Stomach (tissue), 4 donors: ENCODE results near the gene MYDGF.
A peak's percentile ranks its signal among the peaks of the same experiment; 100 is the strongest.

Experiments
- EP300 ChIP-seq: sonication (generic); formaldehyde crosslinking; IDR thresholded peaks from one replicate; pipeline ENCODE4 v1.6.1; 2017; ENCODE audit warnings: antibody characterized with exemption
- POLR2A ChIP-seq, 4 donors: fragments of 450-650 bp; IDR thresholded peaks; one replicate each; pipeline ENCODE4 v1.6.1; 2016; ENCODE audit warnings: antibody characterized with exemption in 4 of 4, control low read depth in 2 of 4, mild to moderate bottlenecking in 1 of 4, moderate library complexity in 1 of 4
- POLR2AphosphoS5 ChIP-seq, 3 donors: sonication (generic); formaldehyde crosslinking; IDR thresholded peaks; one replicate each; pipeline ENCODE4 v1.6.1; 2016; ENCODE audit warnings: antibody characterized with exemption in 3 of 3
- TF ChIP-seq, protein P1 (sequence below), 7 experiments: fragments of 450-650 bp in 4 of 7; fragments of 200-600 bp in 3 of 7; sonication (generic) in 3 of 7; IDR thresholded peaks; one replicate each; pipeline ENCODE4 v1.5.1; 2016 to 2019; ENCODE audit warnings: antibody characterized with exemption in 7 of 7, control low read depth in 2 of 7, mild to moderate bottlenecking in 1 of 7

DNA sequence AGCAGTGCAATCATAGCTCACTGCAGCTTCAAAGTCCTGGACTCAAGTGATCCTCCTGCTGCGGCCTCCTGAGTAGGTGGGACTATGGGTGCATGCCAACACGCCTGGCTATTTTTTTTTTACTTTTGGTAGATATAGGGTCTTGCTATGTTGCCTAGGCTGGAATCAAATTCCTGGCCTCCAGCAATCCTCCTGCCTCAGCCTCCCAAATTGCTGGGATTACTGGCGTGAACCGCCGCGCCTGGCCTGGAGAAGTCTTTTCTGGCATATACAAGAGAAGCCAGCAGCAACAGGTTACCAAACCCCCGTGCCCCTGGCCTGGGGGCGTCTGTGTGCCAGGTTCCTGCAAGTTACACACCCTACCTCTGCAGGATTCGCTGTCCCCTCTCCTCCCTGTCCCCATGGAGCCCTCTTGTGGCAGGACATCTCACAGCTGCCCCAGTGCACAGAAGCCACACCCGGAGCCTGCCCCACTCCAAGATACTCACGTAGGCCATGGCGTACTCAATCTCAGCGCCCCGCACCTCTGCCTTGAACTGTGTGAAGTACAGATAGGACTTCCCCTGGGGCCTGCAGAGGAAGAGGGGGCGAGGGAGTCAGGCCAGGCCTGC lies 9.9 kb downstream of the MYDGF start:
- TF ChIP-seq, protein P1, sequence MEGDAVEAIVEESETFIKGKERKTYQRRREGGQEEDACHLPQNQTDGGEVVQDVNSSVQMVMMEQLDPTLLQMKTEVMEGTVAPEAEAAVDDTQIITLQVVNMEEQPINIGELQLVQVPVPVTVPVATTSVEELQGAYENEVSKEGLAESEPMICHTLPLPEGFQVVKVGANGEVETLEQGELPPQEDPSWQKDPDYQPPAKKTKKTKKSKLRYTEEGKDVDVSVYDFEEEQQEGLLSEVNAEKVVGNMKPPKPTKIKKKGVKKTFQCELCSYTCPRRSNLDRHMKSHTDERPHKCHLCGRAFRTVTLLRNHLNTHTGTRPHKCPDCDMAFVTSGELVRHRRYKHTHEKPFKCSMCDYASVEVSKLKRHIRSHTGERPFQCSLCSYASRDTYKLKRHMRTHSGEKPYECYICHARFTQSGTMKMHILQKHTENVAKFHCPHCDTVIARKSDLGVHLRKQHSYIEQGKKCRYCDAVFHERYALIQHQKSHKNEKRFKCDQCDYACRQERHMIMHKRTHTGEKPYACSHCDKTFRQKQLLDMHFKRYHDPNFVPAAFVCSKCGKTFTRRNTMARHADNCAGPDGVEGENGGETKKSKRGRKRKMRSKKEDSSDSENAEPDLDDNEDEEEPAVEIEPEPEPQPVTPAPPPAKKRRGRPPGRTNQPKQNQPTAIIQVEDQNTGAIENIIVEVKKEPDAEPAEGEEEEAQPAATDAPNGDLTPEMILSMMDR (IDR thresholded peaks at IDR 0.05) = peak in 1 of 7 experiments; percentile 17
- TF ChIP-seq POLR2A (IDR thresholded peaks at IDR 0.05) (no peak), EP300 (no peak), POLR2AphosphoS5 (IDR thresholded peaks at IDR 0.05) (no peak)
